ENCODE data around the gene COBL.

Gene COBL

GRCh38 chr7:51035716-51036115 is 280.9 kb downstream of the COBL start:
- Histone ChIP-seq H3K4me1 (ENCODE audit: control insufficient read depth in 1 of 2, insufficient read depth in 1 of 2, low read depth in 1 of 2, low read length in 1 of 2) (no peaks in the 10 kb centered on the region), H3K9me3 (no peaks in the 10 kb centered on the region), H3K4me3 (ENCODE audit: low read depth in 1 of 2, low read length in 1 of 2) (no peak overlapping the region), H3K27me3 (peaks cover 9% of the 10 kb centered on the region), H3K27ac (no peak overlapping the region), H3K36me3 (no peaks in the 10 kb centered on the region)
- TF ChIP-seq CTCF (IDR thresholded peaks at IDR 0.05): no peak

GRCh38 chr7:51034521-51035264 is 281.9 kb downstream of the COBL start:
- Histone ChIP-seq H3K27ac (no peak overlapping the region), H3K4me1 (ENCODE audit: control insufficient read depth in 1 of 2, insufficient read depth in 1 of 2, low read depth in 1 of 2, low read length in 1 of 2) (no peaks in the 10 kb centered on the region)

GRCh38 chr7:51033727-51034520 is 282.7 kb downstream of the COBL start:
- H3K36me3 ChIP-seq: no peaks in the 10 kb centered on the region
- no peak for TF ChIP-seq CTCF (IDR thresholded peaks at IDR 0.05)
- no peaks in the 10 kb centered on the region for H3K9me3 ChIP-seq
- H3K4me3 ChIP-seq (ENCODE audit: low read depth in 1 of 2, low read length in 1 of 2): no peak overlapping the region
- peaks cover 9% of the 10 kb centered on the region for H3K27me3 ChIP-seq
- no peak overlapping the region for H3K27ac ChIP-seq
- no peaks in the 10 kb centered on the region for H3K4me1 ChIP-seq (ENCODE audit: control insufficient read depth in 1 of 2, insufficient read depth in 1 of 2, low read depth in 1 of 2, low read length in 1 of 2)

More at GRCh38 chr7:51034521-51035264, 281.9 kb downstream of the COBL start:
- Histone ChIP-seq H3K27me3 (peaks cover 9% of the 10 kb centered on the region), H3K4me3 (ENCODE audit: low read depth in 1 of 2, low read length in 1 of 2) (no peak overlapping the region), H3K36me3 (no peaks in the 10 kb centered on the region), H3K9me3 (no peaks in the 10 kb centered on the region)
- TF ChIP-seq CTCF (IDR thresholded peaks at IDR 0.05): no peak

- TF ChIP-seq CTCF (IDR thresholded peaks at IDR 0.05): no peak
- Histone ChIP-seq H3K4me3 (ENCODE audit: low read depth in 1 of 2, low read length in 1 of 2) (no peak overlapping the region), H3K9me3 (no peaks in the 10 kb centered on the region), H3K36me3 (no peaks in the 10 kb centered on the region), H3K27me3 (peaks cover 9% of the 10 kb centered on the region), H3K27ac (no peak overlapping the region), H3K4me1 (ENCODE audit: control insufficient read depth in 1 of 2, insufficient read depth in 1 of 2, low read depth in 1 of 2, low read length in 1 of 2) (no peaks in the 10 kb centered on the region)
Observed at GRCh38 chr7:51031791-51032515, 284.7 kb downstream of the COBL start.

- Histone ChIP-seq H3K4me1 (ENCODE audit: control insufficient read depth in 1 of 2, insufficient read depth in 1 of 2, low read depth in 1 of 2, low read length in 1 of 2) (no peaks in the 10 kb centered on the region), H3K27ac (no peak overlapping the region), H3K36me3 (no peaks in the 10 kb centered on the region), H3K9me3 (no peaks in the 10 kb centered on the region), H3K27me3 (peaks cover 9% of the 10 kb centered on the region), H3K4me3 (ENCODE audit: low read depth in 1 of 2, low read length in 1 of 2) (no peak overlapping the region)
- no peak for TF ChIP-seq CTCF (IDR thresholded peaks at IDR 0.05)
Observed at GRCh38 chr7:51031216-51031615, 285.4 kb downstream of the COBL start.
